ENCODE measurements around the gene ZSCAN12. TPM values are rescaled to one million over a fixed set of nuclear protein-coding genes. Genes with fewer than 3 reads are reported as not detected.

ZSCAN12 gene
- total and polyA plus RNA-seq, 2 of the 13 experiments (the other 11 are each of a cell fraction or from before 2014, with no cell fraction given), result 2.8 to 8.9 TPM

- peak; percentile 61; the same call in 1 of the 2 replicates for TF ChIP-seq FOXP4 (CRISPR knock-in tag; IDR thresholded peaks at IDR 0.05)
- TF ChIP-seq ZNF557 (CRISPR knock-in tag; IDR thresholded peaks at IDR 0.05), result no peak
- no peak for TF ChIP-seq KDM1A (CRISPR knock-in tag; IDR thresholded peaks at IDR 0.05)
- TF ChIP-seq SNAPC2 (CRISPR knock-in tag; IDR thresholded peaks at IDR 0.05), result peak; percentile 72; the same call in 1 of the 2 replicates
- 0 out of 2 replicates have a peak, but pooled peaks have one; percentile 44 for TF ChIP-seq NRL (CRISPR knock-in tag; IDR thresholded peaks at IDR 0.05; ENCODE audit: borderline replicate concordance)
- peak; percentile 79 for TF ChIP-seq SIN3A (IDR thresholded peaks at IDR 0.05; ENCODE audit: borderline replicate concordance, low read depth, low read length)
- TF ChIP-seq EP300 (IDR thresholded peaks at IDR 0.05; ENCODE audit: low read depth in 2 of 2, low read length in 2 of 2), result no peak
- TF ChIP-seq EP300 (CRISPR knock-in tag; IDR thresholded peaks at IDR 0.05; ENCODE audit: borderline replicate concordance), result no peak
- no peak for TF ChIP-seq SIX1 (CRISPR knock-in tag; IDR thresholded peaks at IDR 0.05; ENCODE audit: borderline replicate concordance)
- no peak for TF ChIP-seq GABPA (IDR thresholded peaks at IDR 0.05; ENCODE audit: low read depth, low read length)
- peak; percentile 64 for TF ChIP-seq GABPA (CRISPR knock-in tag; IDR thresholded peaks at IDR 0.05; ENCODE audit: low read depth)
- no peak for TF ChIP-seq ZNF280D (CRISPR knock-in tag; IDR thresholded peaks at IDR 0.05)
- TF ChIP-seq HIVEP1 (CRISPR knock-in tag; IDR thresholded peaks at IDR 0.05), result no peak
- TF ChIP-seq SRSF1 (optimal IDR thresholded peaks at IDR 0.05; ENCODE audit: low read depth, low read length), result no peak
- 0 out of 2 replicates have a peak, but pooled peaks have one; percentile 58 for TF ChIP-seq ZNF737 (CRISPR knock-in tag; IDR thresholded peaks at IDR 0.05; ENCODE audit: borderline replicate concordance)
- peak; percentile 57; the same call in 1 of the 2 replicates for TF ChIP-seq KLF6 (CRISPR knock-in tag; IDR thresholded peaks at IDR 0.05)
- peak; percentile 56 for TF ChIP-seq NFE2L2 (IDR thresholded peaks at IDR 0.05; ENCODE audit: low read length)
- peak; percentile 81 for TF ChIP-seq RAD21 (CRISPR knock-in tag; IDR thresholded peaks at IDR 0.05)
- TF ChIP-seq NFKB2 (CRISPR knock-in tag; IDR thresholded peaks at IDR 0.05; ENCODE audit: borderline replicate concordance), result peak; percentile 71; the same call in 1 of the 2 replicates
- TF ChIP-seq ZNF18 (CRISPR knock-in tag; IDR thresholded peaks at IDR 0.05; ENCODE audit: insufficient replicate concordance), result no peak
- no peak; the same call in 1 of the 2 replicates for TF ChIP-seq ZMYM4 (CRISPR knock-in tag; IDR thresholded peaks at IDR 0.05)
- peak; percentile 81; the same call in 1 of the 2 replicates for TF ChIP-seq MYNN (CRISPR knock-in tag; IDR thresholded peaks at IDR 0.05; ENCODE audit: low read depth)
- TF ChIP-seq TBL1XR1 (IDR thresholded peaks at IDR 0.05; ENCODE audit: borderline replicate concordance, low read length, partially characterized antibody), result no peak
These were observed 43.5 kb downstream of the ZSCAN12 start (continued) for GRCh38 chr6:28355743-28356665.

All from HepG2 (cell line).